HG03175 (cell line): ENCODE measurements around the gene CYTIP.
A peak's percentile ranks its signal among the peaks of the same experiment; 100 is the strongest.

ENCODE experiments used
- ATAC-seq: cut with Tn5 transposase; IDR thresholded peaks from one replicate; pipeline ENCODE4 v1.9.1; 2021; ENCODE audit warnings: mild to moderate bottlenecking, moderate library complexity; ENCODE audit not compliant: unreplicated experiment

The CYTIP gene

DNA sequence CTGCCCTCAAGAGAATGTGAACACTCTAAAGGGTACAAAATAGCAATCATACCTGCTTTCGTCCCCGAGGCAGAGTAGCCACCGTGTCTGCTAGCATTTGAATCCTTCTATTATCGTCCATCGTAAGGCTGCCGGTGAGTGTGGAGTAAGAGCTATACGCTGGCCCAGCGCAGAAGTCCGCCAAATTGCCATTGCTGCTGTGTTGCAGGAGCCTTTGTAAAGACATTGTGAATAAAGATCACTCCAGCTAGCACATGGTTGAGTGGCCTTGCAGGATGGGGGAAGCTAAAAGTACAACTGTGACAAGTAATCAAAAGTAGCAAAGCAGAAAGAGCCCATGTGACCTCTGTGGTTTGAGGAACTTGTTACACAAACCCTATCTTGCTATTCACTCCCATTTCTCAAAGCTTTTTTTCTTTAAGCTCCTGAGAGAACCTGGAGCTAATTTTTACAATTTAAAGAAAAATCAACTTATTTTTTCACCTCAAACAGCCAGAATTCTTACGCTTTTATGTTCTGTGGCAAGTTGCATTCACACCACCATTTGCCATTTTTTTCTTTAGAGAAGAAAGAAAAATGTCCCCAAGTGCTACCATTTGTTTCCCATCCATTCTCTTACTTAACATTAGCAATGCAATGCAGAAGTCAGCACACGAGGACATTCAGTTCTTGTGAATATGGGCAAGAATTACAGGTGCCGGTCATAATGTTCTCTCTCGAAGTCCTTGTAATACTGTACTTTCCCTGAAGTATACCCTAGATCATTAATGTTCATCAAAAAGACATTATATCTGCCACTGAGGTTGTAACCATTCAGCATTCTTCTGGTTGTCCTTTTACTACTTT lies at the start of gene CYTIP:
Gene CYTIP, minus strand, starts transcription at position 295 of the 846 bp plus-strand sequence. Its CDS starts 69 bp downstream, at position 226.
- peak; percentile 43 for ATAC-seq

- peak; percentile 97 for ATAC-seq
These were observed 48.4 kb upstream of the CYTIP start for GRCh38 chr2:157492189-157492773.

- ATAC-seq: no peak
These were observed 46.1 kb upstream of the CYTIP start for GRCh38 chr2:157489983-157490382.

DNA sequence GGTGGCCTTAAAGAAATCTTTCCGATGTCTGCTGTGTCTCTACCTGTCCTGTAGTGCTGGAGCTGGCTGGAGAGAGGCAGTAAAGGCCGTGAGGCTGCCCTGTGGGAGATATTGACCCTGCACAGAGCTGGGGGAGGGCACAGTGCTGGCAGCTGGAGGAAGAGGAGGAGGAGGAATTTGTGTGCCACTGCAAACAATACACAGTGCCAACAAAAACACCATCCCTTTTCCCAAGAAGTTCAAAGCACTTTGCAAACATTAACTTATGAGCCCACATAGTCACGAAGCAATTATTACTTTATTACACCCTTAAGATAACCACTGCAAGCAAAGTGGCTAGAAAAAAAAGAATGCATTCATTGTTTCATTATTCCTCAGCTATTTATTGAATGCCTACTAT lies 45.0 kb upstream of the CYTIP start:
- ATAC-seq: no peak

DNA sequence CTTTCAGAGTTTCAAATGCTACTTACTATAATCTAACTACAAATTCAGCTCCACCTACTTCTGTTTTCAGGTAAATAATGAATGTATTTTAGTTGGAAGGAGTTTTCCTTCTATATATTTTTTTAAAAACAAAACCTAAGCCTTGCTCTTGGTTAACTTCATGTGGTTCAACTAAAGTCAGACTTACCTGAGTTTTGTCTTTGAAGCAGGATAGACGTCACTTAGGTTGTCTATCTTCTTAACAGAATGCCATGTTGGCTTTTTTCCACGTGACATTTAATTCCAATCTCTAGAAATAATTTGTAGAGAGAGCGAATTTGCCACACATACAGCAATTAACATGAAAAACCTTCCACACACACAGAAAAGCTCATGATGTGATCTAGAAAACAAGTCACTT lies 43.9 kb upstream of the CYTIP start:
- ATAC-seq: no peak

DNA sequence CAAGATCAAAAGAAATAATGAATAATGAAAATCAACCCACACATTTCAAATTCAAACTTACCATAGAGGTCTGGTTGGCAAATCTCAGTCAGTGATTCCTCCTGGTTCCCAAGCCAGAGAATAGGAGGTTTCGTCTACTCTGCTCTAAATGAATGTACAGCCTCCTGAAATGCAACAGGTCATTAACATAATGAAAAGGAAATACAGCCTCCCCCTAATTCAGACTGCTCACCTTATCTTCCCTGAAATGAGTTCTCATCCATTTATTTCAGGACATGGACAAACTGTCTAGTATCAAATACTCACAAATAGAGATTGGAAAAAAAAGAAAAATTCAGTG lies 43.4 kb upstream of the CYTIP start:
- ATAC-seq: no peak

DNA sequence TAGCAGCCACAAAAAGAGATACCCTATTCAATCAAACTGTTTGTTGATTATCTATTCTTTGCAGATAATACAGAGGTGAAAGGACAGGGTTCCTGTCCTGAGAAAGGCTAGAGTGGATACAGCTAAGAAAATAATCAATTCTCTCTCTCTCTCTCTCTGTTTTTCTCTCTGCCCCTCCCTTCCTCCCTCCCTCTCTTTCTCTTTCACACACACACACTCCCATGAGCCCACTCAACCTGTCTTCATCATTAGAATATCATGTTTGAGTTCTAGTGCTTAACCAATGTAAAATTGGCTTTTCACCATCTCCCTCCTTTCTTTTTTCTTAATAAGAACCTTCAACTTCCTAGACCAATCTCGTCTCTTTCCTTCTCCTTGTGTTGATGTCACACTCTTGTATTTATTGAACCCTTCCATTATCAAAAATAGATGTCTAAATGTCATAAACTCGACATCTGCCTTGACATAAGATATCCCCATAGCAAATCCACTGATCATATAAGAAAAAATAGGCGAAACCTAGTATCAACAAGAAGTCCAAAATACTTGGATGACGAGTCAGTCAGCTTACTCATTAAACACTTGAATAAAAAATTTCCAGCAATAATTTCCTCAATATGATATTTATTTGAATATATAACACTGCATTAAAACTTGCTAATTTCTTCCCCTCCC lies 42.8 kb upstream of the CYTIP start:
- no peak for ATAC-seq

- peak; percentile 68 for ATAC-seq
These were observed 36.5 kb upstream of the CYTIP start for GRCh38 chr2:157480182-157480961.

DNA sequence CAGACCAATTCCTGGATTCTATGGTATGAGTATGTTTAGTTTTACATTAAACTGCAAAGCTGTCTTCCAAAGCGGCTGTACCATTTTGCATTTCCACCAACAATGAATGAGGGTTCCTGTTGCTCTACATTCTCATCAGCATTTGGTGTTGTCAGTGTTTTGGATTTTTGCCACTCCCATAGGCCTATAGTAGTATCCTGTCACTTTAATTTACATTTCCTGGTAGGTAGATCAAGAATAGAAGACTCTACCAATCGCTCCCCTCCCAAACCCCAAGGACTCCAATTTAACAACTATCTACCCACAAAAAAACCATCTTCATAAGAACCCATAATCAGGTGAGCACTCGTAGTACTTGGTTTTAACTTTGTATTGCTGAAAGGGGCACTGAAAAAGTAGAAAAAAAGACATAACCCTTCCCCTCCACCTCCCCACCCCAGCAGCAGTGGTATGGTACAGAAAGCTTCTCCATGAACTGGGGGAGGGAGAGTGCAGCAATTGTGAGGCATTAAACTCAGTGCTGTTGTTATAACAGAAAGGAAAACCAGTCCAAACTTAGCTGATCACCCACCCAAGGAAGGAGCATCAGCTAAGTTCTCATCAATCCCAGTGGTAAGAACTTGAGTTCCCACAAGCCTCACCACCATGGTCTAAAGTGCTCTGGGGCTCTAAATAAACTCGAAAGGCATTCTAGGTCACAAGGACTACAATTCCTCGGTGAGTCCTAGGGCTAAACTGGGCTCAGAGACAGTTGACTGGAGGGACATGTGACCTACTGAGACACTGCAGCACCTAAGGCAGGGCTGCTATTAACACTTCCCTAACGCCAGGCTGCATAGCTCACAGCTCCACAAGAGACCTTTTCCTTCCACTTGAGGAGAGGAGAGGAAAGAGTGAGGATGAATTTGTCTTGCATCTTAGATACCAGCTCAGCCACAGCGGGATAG lies 35.5 kb upstream of the CYTIP start:
- no peak for ATAC-seq

DNA sequence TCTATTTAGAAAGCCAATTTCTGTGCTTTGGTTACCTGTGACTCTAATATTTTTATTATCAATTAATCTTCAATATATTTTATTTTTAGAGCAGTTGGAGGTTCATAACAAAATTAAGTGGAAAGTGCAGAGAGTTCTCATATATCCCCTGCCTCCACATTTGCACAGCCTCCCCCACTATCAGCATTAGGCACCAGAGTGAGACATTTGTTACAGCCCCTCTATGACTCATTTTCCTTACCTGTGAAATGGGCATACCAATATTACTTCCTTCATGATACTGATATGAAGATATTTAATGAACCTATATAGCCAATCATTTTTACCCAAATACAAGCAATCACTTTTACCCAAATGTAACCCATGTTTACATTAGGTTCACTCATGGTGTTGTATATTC lies 34.0 kb upstream of the CYTIP start:
- ATAC-seq: no peak

GRCh38 chr2:157476953-157477709 lies 33.2 kb upstream of the CYTIP start:
- no peak for ATAC-seq

DNA sequence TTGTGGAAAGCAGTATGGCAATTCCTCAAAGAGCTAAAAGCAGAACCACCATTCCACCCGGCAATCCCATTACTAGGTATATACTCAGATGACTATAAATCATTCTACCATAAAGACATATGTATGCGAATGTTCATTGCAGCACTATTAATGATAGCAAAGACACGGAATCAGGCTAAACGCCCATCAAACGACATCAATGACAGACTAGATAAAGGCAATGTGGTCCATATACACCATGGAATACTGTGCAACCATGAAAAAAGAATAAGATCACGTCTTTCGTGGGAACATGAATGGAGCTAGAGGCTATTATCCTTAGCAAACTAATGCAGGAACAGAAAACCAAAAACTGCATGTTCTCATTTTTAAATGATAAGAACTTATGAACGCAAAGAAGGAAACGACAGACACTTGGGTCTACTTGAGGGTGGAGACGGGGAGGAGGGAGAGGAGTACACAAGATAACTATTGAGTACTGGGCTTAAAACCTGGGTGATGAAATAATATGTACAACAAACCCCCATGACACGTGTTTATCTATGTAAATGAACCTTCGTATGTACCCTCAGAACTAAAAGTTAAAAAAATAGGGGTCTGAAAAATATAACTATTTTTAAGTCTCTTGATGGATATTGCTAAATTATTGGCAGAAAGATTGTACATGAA lies 32.0 kb upstream of the CYTIP start:
- ATAC-seq: no peak

GRCh38 chr2:157473581-157473980 lies 29.7 kb upstream of the CYTIP start:
- no peak for ATAC-seq

DNA sequence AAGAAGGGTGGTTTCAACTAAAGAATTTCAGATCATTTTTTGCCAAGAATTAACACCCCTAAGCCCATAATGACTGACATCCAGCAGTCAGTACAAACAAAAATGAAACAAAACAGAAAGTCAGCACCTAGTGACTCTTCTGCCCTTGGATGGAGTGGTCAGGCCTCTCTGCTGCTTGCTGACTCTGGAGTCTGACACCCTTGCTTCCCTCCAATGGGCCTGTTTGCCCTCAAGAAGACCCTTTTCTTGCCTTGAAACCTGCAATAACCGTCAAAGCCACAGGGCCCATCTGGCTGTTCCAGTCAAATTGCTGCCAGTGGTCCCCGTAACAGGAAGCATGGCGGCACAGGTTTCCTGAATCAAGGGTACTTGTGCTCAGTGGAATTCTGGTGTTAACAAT lies 27.2 kb upstream of the CYTIP start:
- peak; percentile 26 for ATAC-seq

- peak; percentile 54 for ATAC-seq
These were observed 26.4 kb upstream of the CYTIP start for GRCh38 chr2:157470321-157470720.

- ATAC-seq: no peak
These were observed 25.8 kb upstream of the CYTIP start for GRCh38 chr2:157469726-157470125.

- ATAC-seq: peak; percentile 82
These were observed 25.2 kb upstream of the CYTIP start for GRCh38 chr2:157468931-157469708.

DNA sequence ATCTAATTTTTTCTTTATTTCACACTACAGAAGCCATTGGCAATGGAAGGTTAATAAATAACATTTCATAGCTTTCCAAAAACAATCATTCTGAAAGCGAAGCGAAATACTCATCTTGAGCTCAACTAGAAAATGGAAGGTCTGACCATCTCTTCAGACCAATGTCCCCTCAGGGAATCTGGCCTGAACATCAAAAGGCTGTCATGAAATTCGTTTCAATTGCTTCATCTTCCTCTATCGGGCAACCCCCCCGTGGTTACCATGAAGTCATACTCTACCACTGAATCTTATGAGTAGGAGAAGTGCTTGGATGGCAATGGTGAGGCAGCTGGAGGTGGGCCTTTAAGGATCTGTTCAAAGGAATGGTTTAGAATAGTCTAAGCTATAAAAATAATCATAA lies 22.9 kb upstream of the CYTIP start:
- ATAC-seq: no peak
